Chondrocyte (in vitro differentiated cells): ENCODE results near the gene ATAD3C. TPM values are rescaled to one million over a fixed set of nuclear protein-coding genes. Genes with fewer than 3 reads are reported as not detected.
"Not testable (repeated sequence)": the region's sequence is repeated elsewhere in the genome, so short reads cannot be mapped to it uniquely, and the experiment has no call there.

Experiments
- DNase-seq: peaks from one replicate; pipeline ENCODE4 v3.0.0; 2021; ENCODE audit warnings: mixed read lengths, low spot score
- H3K27ac Mint-ChIP-seq: one replicate; pipeline ENCODE4 v1.8.0; 2021; ENCODE audit warnings: mild to moderate bottlenecking, moderate library complexity, mixed read lengths; ENCODE audit not compliant: unreplicated experiment
- H3K27me3 Mint-ChIP-seq: 2 replicates; pipeline ENCODE4 v1.8.0; 2021; ENCODE audit warnings: low read depth, mixed read lengths
- H3K36me3 Mint-ChIP-seq: 2 replicates; pipeline ENCODE4 v1.8.0; 2021; ENCODE audit warnings: low read depth, mixed read lengths
- H3K4me1 Mint-ChIP-seq: 2 replicates; pipeline ENCODE4 v1.8.0; 2021; ENCODE audit warnings: low read depth, mild to moderate bottlenecking, mixed read lengths
- H3K4me3 Mint-ChIP-seq: one replicate; pipeline ENCODE4 v1.8.0; 2021; ENCODE audit warnings: mild to moderate bottlenecking, moderate library complexity, mixed read lengths; ENCODE audit not compliant: unreplicated experiment
- H3K9me3 Mint-ChIP-seq: 2 replicates; pipeline ENCODE4 v1.8.0; 2021; ENCODE audit warnings: low read depth, mixed read lengths
- CTCF ChIP-seq: fragments of 200-600 bp; sonication (generic); IDR thresholded peaks from 2 replicates; pipeline ENCODE4 v1.5.0; 2021; ENCODE audit warnings: antibody characterized with exemption, mild to moderate bottlenecking, moderate library complexity
- total RNA-seq: library from RNA; stranded (reverse); gene quantifications from 3 replicates; pipeline ENCODE4 v1.2.1, GENCODE V29; 2021

ATAD3C gene
- total RNA-seq, 1 donor from 2014 or later = 1.3 TPM

DNA sequence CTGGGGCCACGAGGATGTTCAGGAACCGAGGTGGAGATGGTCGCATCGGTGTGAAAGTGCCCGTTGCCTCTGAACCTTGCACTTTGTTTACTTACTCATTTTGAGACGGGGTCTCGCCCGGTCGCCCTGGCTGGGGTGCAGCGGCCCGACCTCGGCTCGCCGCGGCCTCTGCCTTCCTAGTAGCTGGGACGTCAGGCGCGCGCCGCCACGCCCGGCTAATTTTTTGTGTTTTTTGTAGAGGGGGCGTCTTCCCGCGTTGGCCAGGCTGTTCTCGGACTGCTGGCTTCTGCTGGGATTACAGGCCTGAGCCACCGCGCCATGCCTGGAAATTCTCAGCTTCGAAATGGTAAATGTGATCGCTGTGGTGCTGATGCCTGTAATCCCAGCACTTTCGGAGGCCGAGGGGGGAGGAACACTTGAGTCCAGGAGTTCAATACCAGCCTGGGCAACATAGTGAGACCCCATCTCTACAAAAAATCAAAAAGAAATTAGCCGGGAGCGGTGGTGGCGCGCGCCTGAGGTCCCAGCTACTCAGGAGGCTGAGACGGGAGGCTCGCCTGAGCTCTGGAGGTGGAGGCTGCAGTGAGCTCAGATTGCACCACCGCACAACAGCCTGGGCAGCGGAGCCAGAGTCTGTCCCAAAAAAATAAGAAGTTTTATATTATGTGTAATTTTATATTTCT is 41.7 kb upstream of the ATAD3C start:
- no peak for DNase-seq
- Mint-ChIP-seq H3K4me3 (peak overlapping the region; percentile 80), H3K9me3 (peaks cover 11% of the 10 kb centered on the region), H3K4me1 (peaks cover 30% of the 10 kb centered on the region), H3K36me3 (peaks cover 11% of the 10 kb centered on the region), H3K27ac (peak overlapping the region; percentile 66), H3K27me3 (no peaks in the 10 kb centered on the region)
- TF ChIP-seq CTCF = peak; percentile 52

- not testable (repeated sequence) for DNase-seq, H3K36me3 Mint-ChIP-seq, H3K27me3 Mint-ChIP-seq, H3K4me3 Mint-ChIP-seq, H3K27ac Mint-ChIP-seq
- H3K4me1 Mint-ChIP-seq = peaks cover 30% of the 10 kb centered on the region
- H3K9me3 Mint-ChIP-seq = peaks cover 11% of the 10 kb centered on the region
Measured at GRCh38 chr1:1410238-1410637, 39.3 kb upstream of the ATAD3C start.

GRCh38 chr1:1411626-1412025 is 37.9 kb upstream of the ATAD3C start:
- Mint-ChIP-seq H3K27me3 (no peaks in the 10 kb centered on the region), H3K4me3 (no peak overlapping the region), H3K27ac (no peak overlapping the region), H3K4me1 (peaks cover 16% of the 10 kb centered on the region), H3K9me3 (peaks cover 11% of the 10 kb centered on the region), H3K36me3 (no peaks in the 10 kb centered on the region)
- no peak for TF ChIP-seq CTCF
- DNase-seq = no peak

GRCh38 chr1:1412311-1412902 is 37.1 kb upstream of the ATAD3C start:
- peaks cover 15% of the 10 kb centered on the region for H3K4me1 Mint-ChIP-seq
- not testable (repeated sequence) for H3K27me3 Mint-ChIP-seq, H3K27ac Mint-ChIP-seq, H3K4me3 Mint-ChIP-seq, H3K36me3 Mint-ChIP-seq, DNase-seq
- H3K9me3 Mint-ChIP-seq = peaks cover 11% of the 10 kb centered on the region

DNA sequence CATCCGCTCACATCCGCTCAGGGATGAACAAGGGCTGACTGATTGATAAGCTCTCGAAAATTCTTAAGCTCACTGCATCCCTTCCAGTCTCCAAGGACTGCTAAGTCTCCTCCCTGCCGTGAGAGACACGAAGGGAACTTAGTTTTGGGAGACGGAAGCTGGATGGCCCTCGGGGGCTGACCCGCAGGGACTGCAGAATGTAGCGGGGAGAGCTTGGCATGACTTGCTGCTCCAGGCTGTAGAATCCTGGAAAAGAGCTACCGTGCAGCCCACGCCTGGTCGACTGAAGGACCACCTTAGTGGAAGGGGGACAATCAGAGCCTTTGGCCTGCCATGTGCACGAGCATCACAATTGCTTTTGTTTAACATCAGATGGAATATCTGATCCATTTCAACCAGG is 33.7 kb upstream of the ATAD3C start:
- H3K36me3 Mint-ChIP-seq = no peaks in the 10 kb centered on the region
- peaks cover 11% of the 10 kb centered on the region for H3K9me3 Mint-ChIP-seq
- H3K27me3 Mint-ChIP-seq = no peaks in the 10 kb centered on the region
- DNase-seq = no peak
- no peak overlapping the region for H3K4me3 Mint-ChIP-seq
- no peak for TF ChIP-seq CTCF
- no peak overlapping the region for H3K27ac Mint-ChIP-seq
- no peaks in the 10 kb centered on the region for H3K4me1 Mint-ChIP-seq

DNA sequence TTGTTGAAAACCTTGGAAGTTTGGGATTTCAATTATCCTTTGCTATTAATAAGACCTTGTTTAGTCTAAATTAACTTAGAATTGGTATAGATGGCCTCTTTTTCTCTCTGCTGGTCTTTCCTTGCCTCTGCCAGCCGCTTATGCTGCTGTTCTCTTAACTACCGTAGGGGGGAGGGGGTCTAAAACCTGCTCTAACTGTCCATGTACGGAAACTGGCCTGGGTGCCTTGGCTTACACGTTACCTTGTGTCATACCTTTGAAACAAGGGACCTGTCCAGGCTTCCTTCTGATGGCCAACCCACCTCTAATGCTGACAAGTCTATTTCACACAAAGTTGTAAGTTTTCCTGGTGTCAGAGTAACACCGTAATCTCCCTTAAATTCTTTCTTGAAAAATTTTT is 32.1 kb upstream of the ATAD3C start:
- H3K9me3 Mint-ChIP-seq, H3K27me3 Mint-ChIP-seq, DNase-seq, H3K4me3 Mint-ChIP-seq, H3K36me3 Mint-ChIP-seq, H3K27ac Mint-ChIP-seq, H3K4me1 Mint-ChIP-seq: not testable (repeated sequence)

- H3K27me3 Mint-ChIP-seq, H3K4me1 Mint-ChIP-seq, H3K36me3 Mint-ChIP-seq, DNase-seq, H3K4me3 Mint-ChIP-seq, H3K9me3 Mint-ChIP-seq, H3K27ac Mint-ChIP-seq: not testable (repeated sequence)
Measured at GRCh38 chr1:1417825-1418463, 31.5 kb upstream of the ATAD3C start.
